Measurements from ENCODE around the gene GJB4.

GRCh38 chr1:34726861-34727260 lies 32.7 kb upstream of the GJB4 start:
- TF ChIP-seq POLR2AphosphoS5 (IDR thresholded peaks at IDR 0.05; ENCODE audit: borderline replicate concordance, low read depth, low read length) (no peak), EZH2 (IDR thresholded peaks at IDR 0.05) (no peak)
